ENCODE data around the gene FLNC. TPM values are rescaled to one million over a fixed set of nuclear protein-coding genes. Genes with fewer than 3 reads are reported as not detected.
A peak's percentile ranks its signal among the peaks of the same experiment; 100 is the strongest.

Gene FLNC
- total RNA-seq, 1 experiment from 2014 or later, result 8.0 TPM

DNA sequence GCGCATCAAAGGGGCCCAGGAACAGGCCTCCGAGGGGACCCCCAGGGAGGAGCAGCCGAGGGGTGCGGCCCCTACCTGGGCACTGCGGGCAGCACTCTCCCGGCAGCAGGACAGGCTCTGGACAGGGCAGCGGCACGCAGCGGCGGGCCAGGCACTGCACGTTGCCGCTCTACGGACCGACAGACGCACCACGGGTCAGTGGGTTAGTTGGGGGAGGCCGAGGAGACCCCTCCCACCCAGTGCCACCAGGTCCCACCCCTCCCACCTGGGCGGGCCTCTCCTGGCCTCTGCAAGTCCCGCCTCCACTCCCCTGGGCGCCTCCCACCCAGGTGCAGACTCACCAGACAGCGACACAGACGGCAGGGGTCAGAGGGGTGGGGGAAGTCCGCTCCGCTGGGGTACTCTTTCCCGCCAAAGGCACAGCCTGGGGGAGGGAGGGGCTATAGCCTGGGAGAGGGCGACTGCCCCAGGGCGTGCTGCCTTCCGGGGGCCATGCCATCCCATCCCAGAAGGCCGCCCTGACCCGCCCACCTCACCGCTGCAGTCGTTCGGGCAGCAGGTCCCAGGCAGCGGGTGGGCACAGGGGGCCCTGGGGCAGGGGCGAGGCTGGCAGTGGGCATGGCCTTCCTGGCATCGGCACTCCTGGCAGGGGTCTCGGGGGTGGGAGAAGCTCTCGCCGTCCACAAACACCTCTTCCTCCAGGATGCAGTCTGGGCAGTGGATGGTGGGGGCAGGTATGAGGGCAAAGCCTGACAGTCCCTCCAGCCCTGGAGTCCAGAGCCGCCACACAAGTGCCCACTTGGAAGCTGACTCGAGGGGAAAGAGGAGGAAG, 61.1 kb downstream of the FLNC start:
- peak; percentile 67 for DNase-seq (ENCODE audit: low spot score)
- CTCF ChIA-PET, result interaction anchor here (2.1 kb wide), 1 partner anchor 8 kb away, joined by 11 read pairs; no protein-coding TSS in a partner anchor
- TF ChIP-seq ELF4 (CRISPR knock-in tag; IDR thresholded peaks at IDR 0.05; ENCODE audit: low read depth) (no peak), ZNF263 (CRISPR knock-in tag; IDR thresholded peaks at IDR 0.05; ENCODE audit: low read depth) (no peak), SP1 (CRISPR knock-in tag; conservative IDR thresholded peaks at IDR 0.05) (0 out of 2 replicates have a peak, but pooled peaks have one; percentile 45), E2F4 (CRISPR knock-in tag; IDR thresholded peaks at IDR 0.05; ENCODE audit: borderline replicate concordance, low read depth) (no peak), FOXP1 (CRISPR knock-in tag; IDR thresholded peaks at IDR 0.05; ENCODE audit: borderline replicate concordance) (no peak), SOX15 (CRISPR knock-in tag; IDR thresholded peaks at IDR 0.05) (no peak), SMAD4 (CRISPR knock-in tag; IDR thresholded peaks at IDR 0.05) (no peak), USF2 (CRISPR knock-in tag; IDR thresholded peaks at IDR 0.05) (no peak), TCF7 (CRISPR knock-in tag; IDR thresholded peaks at IDR 0.05; ENCODE audit: low read depth) (no peak), ZNF317 (CRISPR knock-in tag; IDR thresholded peaks at IDR 0.05; ENCODE audit: borderline replicate concordance, low read depth) (no peak), ZNF671 (CRISPR knock-in tag; IDR thresholded peaks at IDR 0.05) (no peak), ZNF423 (CRISPR knock-in tag; IDR thresholded peaks at IDR 0.05) (0 out of 2 replicates have a peak, but pooled peaks have one; percentile 30), AR (CRISPR knock-in tag; IDR thresholded peaks at IDR 0.05) (no peak), EMX1 (CRISPR knock-in tag; IDR thresholded peaks at IDR 0.05) (no peak), CDX4 (CRISPR knock-in tag; IDR thresholded peaks at IDR 0.05; ENCODE audit: borderline replicate concordance) (no peak), ZNF121 (CRISPR knock-in tag; IDR thresholded peaks at IDR 0.05) (peak; percentile 43; the same call in 1 of the 2 replicates)
- TF ChIP-seq, protein P1, sequence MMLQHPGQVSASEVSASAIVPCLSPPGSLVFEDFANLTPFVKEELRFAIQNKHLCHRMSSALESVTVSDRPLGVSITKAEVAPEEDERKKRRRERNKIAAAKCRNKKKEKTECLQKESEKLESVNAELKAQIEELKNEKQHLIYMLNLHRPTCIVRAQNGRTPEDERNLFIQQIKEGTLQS (CRISPR knock-in tag; conservative IDR thresholded peaks at IDR 0.05), result no peak
- TF ChIP-seq, protein P2, sequence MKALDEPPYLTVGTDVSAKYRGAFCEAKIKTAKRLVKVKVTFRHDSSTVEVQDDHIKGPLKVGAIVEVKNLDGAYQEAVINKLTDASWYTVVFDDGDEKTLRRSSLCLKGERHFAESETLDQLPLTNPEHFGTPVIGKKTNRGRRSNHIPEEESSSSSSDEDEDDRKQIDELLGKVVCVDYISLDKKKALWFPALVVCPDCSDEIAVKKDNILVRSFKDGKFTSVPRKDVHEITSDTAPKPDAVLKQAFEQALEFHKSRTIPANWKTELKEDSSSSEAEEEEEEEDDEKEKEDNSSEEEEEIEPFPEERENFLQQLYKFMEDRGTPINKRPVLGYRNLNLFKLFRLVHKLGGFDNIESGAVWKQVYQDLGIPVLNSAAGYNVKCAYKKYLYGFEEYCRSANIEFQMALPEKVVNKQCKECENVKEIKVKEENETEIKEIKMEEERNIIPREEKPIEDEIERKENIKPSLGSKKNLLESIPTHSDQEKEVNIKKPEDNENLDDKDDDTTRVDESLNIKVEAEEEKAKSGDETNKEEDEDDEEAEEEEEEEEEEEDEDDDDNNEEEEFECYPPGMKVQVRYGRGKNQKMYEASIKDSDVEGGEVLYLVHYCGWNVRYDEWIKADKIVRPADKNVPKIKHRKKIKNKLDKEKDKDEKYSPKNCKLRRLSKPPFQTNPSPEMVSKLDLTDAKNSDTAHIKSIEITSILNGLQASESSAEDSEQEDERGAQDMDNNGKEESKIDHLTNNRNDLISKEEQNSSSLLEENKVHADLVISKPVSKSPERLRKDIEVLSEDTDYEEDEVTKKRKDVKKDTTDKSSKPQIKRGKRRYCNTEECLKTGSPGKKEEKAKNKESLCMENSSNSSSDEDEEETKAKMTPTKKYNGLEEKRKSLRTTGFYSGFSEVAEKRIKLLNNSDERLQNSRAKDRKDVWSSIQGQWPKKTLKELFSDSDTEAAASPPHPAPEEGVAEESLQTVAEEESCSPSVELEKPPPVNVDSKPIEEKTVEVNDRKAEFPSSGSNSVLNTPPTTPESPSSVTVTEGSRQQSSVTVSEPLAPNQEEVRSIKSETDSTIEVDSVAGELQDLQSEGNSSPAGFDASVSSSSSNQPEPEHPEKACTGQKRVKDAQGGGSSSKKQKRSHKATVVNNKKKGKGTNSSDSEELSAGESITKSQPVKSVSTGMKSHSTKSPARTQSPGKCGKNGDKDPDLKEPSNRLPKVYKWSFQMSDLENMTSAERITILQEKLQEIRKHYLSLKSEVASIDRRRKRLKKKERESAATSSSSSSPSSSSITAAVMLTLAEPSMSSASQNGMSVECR (CRISPR knock-in tag; IDR thresholded peaks at IDR 0.05; ENCODE audit: borderline replicate concordance), result no peak
- TF ChIP-seq, protein P3, sequence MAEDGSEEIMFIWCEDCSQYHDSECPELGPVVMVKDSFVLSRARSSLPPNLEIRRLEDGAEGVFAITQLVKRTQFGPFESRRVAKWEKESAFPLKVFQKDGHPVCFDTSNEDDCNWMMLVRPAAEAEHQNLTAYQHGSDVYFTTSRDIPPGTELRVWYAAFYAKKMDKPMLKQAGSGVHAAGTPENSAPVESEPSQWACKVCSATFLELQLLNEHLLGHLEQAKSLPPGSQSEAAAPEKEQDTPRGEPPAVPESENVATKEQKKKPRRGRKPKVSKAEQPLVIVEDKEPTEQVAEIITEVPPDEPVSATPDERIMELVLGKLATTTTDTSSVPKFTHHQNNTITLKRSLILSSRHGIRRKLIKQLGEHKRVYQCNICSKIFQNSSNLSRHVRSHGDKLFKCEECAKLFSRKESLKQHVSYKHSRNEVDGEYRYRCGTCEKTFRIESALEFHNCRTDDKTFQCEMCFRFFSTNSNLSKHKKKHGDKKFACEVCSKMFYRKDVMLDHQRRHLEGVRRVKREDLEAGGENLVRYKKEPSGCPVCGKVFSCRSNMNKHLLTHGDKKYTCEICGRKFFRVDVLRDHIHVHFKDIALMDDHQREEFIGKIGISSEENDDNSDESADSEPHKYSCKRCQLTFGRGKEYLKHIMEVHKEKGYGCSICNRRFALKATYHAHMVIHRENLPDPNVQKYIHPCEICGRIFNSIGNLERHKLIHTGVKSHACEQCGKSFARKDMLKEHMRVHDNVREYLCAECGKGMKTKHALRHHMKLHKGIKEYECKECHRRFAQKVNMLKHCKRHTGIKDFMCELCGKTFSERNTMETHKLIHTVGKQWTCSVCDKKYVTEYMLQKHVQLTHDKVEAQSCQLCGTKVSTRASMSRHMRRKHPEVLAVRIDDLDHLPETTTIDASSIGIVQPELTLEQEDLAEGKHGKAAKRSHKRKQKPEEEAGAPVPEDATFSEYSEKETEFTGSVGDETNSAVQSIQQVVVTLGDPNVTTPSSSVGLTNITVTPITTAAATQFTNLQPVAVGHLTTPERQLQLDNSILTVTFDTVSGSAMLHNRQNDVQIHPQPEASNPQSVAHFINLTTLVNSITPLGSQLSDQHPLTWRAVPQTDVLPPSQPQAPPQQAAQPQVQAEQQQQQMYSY (CRISPR knock-in tag; IDR thresholded peaks at IDR 0.05), result no peak
- TF ChIP-seq, protein P4, sequence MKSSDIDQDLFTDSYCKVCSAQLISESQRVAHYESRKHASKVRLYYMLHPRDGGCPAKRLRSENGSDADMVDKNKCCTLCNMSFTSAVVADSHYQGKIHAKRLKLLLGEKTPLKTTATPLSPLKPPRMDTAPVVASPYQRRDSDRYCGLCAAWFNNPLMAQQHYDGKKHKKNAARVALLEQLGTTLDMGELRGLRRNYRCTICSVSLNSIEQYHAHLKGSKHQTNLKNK (CRISPR knock-in tag; IDR thresholded peaks at IDR 0.05), result no peak
- Mint-ChIP-seq H3K4me3 (peak overlapping the region; percentile 50), H3K4me1 (peaks cover 3% of the 10 kb centered on the region; the same call in 1 of the 2 replicates), H3K27ac (no peak overlapping the region), H3K9me3 (no peaks in the 10 kb centered on the region), H3K36me3 (no peaks in the 10 kb centered on the region), H3K27me3 (ENCODE audit: low read depth) (peaks cover 7% of the 10 kb centered on the region; the same call in 1 of the 2 replicates)
- peak; percentile 69 for ATAC-seq
- POLR2A ChIA-PET, result no interaction called here

All from WTC11 (cell line).